B cell (primary cell): ENCODE measurements around the gene POLD2.

ENCODE experiments used
- CTCF ChIP-seq: fragments of 200-600 bp; IDR thresholded peaks from one replicate; pipeline ENCODE4 v1.8.0; 2022; ENCODE audit warnings: antibody characterized with exemption, mild to moderate bottlenecking
- EZH2 ChIP-seq: IDR thresholded peaks from 2 replicates; pipeline ENCODE4 v1.6.1; 2012; ENCODE audit warnings: borderline replicate concordance, low read depth, mild to moderate bottlenecking, moderate library complexity, low read length; ENCODE audit not compliant: insufficient read depth, poor library complexity, severe bottlenecking

DNA sequence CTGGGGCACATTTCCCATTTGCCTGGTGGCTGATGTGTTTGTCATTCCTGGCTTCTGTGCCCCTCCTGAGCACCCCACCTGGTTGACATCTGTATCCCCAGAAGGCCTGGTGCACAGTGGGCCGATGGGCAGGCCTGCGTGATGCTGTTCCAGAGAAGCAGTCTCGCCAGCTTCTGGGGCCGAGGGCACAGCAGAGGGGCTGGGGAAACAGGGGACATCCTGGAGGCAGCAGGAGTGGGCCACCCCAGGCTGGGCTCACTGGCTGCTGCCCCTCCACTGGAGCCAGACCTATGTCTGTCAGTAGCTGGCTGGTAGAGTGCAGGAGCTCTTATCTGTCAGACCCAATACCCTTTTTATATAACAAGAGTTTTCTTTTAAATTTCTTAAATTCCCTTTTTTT is 18.7 kb upstream of the POLD2 start:
- TF ChIP-seq CTCF (no peak), EZH2 (no peak)
